Measurements from ENCODE around the gene ASS1. TPM values are rescaled to one million over a fixed set of nuclear protein-coding genes. Genes with fewer than 3 reads are reported as not detected.

The ASS1 gene
- 273 and 384 TPM in 2 replicates for total RNA-seq

GRCh38 chr9:130444565-130445221, at the start of gene ASS1:
Gene ASS1 (plus strand): TSS chr9:130444961. CDS start chr9:130452229, 7,268 bp downstream.

Other genes starting within 250 kb of the ASS1 start
- gene HMCN2, start 179.2 kb upstream of the ASS1 start, total RNA-seq = under 0.01 TPM in 1 of 2 replicates, not detected in the other
- gene FUBP3, start 134.6 kb downstream of the ASS1 start, total RNA-seq = 26.2 and 27.8 TPM in 2 replicates
- gene PRDM12, start 219.6 kb downstream of the ASS1 start, total RNA-seq = 0.12 TPM in 1 of 2 replicates, not detected in the other
- gene EXOSC2, start 248.8 kb downstream of the ASS1 start, total RNA-seq = 18.3 and 22.3 TPM in 2 replicates

Measured in pericardium fibroblast (primary cell).